Measurements from ENCODE around the gene ATP11A.
A peak's percentile ranks its signal among the peaks of the same experiment; 100 is the strongest.

Gene ATP11A

GRCh38 chr13:112885782-112886268 is 196.0 kb downstream of the ATP11A start:
- DNase-seq = peak; percentile 58

GRCh38 chr13:112887151-112887550 is 197.3 kb downstream of the ATP11A start:
- DNase-seq = peak; percentile 50

DNA sequence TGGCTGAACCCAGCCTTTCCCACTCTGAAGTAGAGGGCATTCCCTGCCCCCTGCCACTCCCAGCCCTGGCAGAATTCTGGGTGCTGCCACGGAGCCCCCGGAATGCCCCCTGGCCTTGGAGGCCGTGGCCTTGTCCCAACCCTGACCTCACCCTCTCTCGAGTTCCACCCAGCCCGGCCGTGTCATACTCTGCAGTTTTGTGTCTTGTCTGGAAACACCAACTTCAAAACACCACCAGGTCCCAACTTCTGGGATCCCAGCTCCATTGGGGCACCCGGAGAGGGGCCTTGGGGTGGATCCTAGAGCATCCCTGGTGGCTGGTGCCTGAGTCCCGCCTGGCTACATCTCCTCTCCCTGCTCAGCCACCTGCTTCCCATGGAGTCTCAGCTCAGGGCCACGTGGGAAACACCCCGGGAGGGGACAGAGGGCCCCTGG is 197.7 kb downstream of the ATP11A start:
- DNase-seq = no peak

DNA sequence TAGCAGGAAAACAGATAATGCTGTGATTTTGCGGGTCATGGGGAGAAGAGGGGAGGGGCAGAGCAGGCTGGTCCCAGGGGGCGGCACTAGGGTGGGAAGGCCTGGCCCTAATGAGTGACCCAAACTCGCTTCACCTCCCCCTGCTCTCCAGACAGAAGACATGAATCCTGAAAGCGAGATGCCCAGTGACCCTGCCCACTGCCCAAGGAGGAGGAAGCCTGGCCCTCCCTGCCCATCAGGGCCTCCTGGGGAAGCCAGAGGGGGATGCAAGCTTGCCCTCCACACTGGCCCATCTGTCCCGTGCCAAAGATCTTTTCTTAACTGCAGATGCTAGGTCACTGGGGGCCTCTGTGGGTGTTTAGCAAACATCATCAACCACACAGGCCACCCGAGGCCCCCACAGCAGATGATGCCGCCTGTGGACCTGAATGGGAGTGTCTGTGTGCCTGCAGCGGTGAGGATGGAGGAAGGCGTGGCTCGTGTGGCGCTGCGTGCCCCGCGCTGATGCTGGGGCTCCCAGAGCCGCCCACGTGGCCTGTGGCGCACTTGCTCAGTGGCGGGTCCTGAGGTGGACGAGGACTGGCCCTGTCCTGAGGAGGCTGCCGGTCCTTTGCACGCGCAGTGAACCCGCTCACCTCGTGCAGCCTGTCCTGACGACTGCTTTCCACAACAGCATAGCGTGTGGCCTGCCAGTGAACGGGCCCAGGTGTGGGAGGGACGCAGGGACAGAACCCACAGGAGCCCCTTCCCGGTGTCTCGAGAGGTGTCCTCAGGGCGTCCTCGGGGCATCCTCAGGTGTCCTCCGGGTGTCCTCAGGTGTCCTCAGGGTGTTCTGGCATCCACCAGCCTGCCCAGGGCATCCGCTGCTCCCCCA is 198.6 kb downstream of the ATP11A start:
- no peak for DNase-seq

- DNase-seq = no peak
Measured at GRCh38 chr13:112889351-112890290, 199.8 kb downstream of the ATP11A start.

GRCh38 chr13:112890316-112891145 is 200.7 kb downstream of the ATP11A start:
- no peak for DNase-seq

DNA sequence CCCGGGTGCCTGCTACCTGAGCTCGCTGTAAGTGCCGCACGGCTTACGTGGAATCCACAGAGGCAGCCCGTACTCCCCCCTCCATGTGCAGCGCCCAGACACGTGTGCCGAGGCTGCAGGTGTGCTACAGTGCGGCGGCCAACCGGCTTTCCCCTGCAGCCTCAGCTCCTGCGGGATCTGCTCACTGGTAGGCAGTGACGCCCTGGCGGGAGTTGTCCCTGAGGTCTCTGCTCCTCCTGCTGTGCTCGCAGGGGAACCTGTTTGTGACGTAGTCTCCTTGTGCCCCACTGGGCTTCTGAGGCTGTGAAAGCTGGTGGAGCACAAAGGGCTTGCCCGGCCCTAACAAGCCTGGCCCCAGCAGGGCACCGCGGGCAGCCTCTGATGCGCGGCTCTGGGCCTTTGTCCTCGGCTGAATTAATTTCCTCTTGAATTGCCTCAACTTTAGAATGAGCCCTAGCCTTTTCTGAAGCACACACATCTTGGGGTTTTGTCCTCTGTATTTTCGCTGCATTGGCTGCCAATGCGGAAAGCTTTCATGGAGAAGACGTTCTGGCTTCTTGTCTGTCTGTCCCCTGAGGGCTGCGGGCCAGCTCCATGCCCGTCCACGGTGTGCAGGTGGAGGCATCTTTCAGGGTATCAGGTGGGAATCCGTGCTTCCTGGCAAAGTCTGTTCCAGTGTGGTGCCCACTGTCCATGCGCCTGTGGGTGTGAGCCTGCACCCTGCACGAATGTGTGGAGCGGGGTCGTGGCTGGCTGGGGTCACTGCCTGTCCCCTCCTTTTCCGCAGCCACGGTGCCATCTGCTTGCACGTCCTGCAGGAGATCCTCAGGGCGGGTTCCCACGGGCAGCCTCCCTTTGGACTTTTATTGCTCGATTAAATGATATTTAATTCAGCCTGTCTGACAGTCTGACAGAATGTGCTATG is 201.9 kb downstream of the ATP11A start:
- peak; percentile 89 for DNase-seq

DNA sequence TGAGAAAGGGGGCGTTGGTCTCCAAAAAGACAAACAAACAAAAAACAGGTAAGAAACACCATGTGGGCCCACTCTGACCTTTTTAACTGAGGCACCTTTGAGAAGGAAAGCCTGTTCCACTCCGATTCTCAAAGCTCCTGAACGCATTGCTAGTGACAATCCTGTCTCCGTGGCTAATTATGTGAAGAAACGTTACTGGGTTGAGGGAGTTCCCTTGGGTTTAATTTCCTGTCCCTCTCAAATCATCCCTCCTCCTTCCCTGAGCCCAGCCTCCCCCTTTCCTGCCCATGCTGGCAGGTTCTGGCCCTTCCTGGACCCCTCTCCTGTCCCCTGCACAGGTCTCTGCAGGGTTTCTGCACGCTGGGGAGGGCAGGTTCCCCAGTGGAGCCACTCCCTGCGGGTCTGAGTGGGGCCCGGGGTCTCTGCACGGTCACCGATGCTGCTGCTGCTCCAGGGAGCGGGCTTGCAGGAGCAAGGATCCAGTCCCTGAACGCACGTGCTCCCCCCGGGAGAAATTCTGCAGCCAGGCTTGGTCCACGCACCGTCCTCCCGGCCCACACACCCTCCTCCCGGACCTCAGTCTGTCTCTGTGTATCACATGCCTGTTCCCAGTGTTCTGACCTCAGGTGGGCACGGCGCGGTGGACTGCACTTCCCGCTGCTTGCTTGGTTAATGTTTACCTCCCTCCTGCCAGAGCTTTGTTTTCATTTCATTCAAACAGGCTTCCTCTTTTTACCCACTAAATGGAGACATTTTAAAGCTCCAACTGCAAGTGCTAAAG is 202.8 kb downstream of the ATP11A start:
- no peak for DNase-seq

DNA sequence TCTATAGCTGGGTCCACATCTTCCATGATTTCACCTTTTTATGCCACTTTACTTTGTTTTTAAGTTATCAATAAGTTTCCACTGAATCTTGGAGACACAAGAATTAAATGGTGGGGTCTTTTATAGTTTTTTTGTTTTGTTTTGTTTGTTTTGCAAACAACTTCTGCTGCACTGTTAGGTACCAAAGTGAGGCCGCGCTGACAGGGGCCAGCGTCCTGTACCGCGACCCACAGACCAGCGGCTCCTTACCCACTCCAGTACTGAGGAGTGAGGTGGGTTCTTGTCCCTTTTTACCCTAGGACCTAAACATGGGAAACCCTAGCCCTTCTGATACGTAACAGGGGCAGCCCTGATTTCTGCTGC is 203.3 kb downstream of the ATP11A start:
- DNase-seq = no peak

GRCh38 chr13:112893570-112894422 is 204.0 kb downstream of the ATP11A start:
- peak; percentile 50 for DNase-seq

GRCh38 chr13:112894423-112894672 is 204.5 kb downstream of the ATP11A start:
- DNase-seq = no peak

DNA sequence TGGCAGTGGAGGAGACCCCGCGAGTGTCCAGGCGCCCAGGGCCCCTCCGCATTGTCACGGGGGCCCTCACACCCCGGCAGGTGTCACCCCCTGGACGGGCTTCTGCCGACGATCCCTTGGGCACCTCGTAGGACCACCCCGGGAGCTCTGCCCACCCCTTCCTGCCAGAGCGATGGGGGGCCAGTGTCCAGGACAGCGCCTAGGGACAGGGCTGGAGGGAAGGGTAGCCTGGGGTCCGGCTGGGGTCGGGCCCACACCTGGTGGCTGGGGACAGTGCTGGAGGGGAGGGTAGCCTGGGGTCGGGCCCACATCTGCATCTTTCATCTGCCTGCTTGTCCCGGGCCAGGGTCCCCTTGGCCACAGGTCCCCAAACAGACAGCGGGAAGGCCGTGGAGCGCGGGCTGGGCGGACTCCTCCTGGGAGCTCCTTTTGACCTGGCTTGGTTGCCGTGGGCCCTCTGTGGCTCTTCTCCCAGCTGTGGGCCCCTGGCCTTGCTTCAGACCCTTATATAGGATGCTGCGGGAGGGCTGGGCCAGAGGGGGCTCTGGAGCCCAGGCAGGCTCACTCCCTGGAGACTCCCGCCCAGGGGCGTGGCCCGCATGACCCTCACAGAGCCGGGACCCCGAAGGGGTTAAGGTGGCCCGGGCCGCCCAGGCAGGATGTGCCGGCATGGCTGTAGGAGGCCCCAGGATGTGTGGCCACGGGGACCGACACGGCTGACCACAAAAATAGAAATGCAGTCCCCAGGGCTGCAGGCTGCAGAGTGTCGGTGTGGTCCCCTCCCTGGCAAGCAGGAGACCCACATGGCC is 205.0 kb downstream of the ATP11A start:
- DNase-seq = no peak

- no peak for DNase-seq
Measured at GRCh38 chr13:112895521-112896465, 206.0 kb downstream of the ATP11A start.

DNA sequence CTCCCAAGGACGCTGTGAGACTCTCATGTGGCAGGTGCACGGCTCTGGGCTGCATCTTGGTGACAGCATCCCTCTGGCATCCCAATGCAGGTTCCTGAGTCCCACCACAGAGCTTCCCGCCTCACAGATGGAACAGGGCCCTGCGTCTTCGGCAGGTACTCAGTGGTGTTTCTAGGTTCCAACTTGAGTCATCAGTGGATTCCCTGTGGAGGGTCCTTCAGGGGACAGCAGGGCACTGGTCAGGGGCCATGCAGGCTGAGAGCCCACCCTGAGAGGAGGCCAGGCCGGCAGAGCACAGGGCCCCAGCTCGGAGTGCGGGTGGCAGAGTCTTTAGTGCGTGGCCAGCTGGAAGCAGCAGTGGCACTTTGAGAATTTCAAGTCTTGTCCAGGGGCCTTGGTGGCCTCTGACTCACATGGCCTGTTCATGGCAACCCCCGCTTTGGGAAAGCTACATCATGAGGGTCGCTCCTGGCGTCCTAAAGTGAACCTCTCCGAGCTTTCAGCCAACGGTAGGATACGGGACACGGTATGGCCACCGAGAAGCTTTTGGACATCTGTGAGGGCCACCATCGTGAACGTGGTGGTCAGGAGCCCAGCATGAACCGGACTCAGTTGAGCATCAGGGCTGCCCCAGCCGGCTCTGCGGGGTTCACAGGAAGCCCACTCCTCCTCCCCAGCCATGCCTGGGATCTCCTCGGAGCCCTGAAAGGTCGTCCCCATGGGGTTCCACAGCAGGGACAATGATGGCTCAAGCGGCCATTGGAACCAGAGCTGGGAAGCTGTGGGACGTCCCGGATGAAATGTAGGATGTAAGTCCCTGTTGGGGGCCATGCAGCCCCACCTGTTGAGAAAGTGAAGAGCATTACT is 207.1 kb downstream of the ATP11A start:
- DNase-seq = no peak

GRCh38 chr13:112897603-112897955 is 207.7 kb downstream of the ATP11A start:
- no peak for DNase-seq

DNA sequence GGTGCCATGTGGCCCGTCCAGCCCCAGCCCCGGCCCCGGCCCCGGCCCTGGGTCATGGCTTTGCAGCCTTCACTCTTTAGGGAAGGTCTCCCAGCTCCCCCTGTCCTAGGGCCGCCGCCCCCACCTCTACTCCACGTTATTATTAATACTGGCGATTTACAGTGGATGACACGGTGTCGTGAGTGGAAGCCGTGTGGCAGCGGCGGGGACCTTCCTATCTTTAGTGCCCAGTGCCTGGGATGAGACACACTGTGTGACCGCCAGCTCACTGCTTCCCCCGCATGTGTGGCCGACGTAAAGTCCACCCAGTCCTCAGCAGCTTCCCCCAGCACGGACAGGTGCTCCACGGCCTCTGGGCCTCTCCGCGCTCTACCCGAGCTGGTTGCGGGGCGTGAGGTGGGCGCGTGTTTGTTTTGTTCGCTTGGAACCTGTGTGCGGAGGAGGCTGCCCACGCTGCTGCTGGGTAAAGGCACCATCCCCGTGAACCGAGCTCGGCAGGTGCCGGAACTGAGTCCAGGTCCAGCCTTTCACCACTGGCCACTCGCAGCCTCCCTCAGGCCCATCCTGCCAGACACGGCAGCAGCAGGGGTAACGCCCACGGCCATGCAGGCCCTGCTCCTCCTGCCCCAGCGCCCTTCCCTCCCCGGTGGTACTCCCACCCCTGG is 208.2 kb downstream of the ATP11A start:
- no peak for DNase-seq
